GM21390 (cell line): ENCODE measurements around the gene SCD5.
A peak's percentile ranks its signal among the peaks of the same experiment; 100 is the strongest.

ENCODE experiments used
- ATAC-seq: cut with Tn5 transposase; IDR thresholded peaks from one replicate; pipeline ENCODE4 v1.9.1; 2021; ENCODE audit not compliant: unreplicated experiment

Gene SCD5

DNA sequence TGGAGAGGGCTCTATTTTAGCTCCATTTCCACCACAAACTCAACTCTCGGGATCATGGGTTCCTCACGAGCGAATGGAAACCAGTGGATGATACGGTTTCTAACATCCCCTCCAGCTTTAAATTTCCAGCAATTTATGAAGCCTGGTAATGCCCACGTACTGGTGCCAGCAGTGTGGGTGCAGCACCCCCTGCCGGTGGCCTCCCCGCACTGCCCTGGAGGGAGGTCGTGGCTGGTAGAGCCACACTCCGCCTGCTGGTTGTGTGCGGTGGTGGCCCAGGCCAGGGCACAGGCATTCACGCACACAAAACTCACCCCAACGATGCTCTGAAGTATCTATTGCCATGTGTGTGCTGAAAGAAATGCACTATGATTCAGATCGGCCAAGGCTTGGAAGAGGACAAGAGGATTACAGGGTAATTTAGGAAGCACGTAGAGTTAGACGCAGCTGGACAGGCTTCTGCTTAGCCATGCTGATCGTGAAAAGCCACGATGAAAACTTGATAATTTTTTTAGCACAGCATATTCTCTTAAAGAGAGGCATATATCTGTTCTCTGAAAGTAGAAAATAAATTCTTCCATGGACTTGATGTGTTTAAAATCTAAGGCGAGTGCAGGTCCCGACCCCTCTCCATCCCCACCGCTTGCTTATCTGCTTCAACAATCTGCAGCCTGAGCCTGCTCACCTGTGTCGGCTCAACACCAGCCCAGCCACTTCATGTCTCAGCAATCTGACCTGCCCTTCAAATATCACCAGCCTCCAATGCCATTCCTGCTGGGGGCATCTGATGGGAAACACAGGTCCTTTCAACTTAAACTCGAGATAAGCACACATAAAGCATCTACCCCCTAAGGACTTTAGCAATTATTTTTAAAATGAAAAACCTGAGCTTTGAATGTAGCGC lies 59.1 kb downstream of the SCD5 start:
- ATAC-seq = peak; percentile 100

DNA sequence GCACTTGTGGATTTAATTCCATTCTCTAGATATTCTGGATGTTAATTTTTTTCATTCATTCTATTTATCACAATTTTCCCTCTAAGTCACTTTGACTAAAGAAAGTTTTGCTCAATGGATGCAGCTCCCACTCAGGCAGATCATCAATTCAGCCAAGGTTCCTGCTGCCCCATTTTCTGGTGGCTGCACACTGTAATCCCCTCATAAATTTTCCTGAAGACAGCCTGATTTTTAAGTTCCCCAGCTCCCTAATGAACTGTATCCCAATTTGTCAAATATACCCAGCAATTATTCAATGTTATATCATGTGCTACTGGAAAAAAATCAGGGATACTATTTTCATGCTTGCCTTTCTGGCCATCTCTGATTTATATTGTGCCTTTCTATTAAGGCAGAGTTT lies 61.2 kb downstream of the SCD5 start:
- ATAC-seq = no peak

DNA sequence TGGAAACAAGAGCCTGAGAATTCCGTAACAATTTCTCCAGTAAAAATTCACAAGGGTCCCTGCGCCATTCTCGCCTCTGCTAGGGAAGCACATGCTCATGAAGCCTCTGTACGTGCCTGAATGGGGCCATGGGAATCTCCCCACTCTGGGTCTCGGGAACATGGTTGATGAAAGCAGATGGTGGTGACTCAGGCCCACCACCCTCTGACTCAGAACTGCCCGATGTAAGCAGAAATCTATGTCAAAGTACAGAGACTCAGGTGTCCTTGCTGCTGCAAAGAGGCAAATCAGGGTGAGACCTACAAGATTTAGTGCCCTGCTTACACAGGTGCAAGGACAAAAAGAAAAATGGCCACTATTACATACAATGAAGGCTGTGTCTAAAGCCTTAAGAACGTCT lies 65.0 kb downstream of the SCD5 start:
- no peak for ATAC-seq

DNA sequence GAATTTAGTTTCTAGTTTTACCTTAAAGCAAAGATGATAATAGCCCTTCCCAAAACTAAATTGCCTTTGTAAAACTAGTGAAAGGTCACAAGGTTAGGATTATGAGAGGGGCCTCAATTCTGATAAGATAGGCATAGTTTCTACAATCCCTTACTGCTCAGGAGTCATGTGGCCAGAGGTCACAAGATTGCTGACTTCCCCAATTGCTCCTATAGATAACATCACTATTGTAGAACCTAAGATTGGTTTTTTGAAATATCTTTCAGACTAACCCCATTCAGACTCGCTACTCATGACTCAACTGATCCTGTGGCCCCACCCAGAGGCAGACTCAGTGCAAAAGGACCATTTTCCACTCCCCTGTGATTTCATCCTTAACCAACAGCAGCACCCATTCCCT lies 70.3 kb downstream of the SCD5 start:
- ATAC-seq = no peak

DNA sequence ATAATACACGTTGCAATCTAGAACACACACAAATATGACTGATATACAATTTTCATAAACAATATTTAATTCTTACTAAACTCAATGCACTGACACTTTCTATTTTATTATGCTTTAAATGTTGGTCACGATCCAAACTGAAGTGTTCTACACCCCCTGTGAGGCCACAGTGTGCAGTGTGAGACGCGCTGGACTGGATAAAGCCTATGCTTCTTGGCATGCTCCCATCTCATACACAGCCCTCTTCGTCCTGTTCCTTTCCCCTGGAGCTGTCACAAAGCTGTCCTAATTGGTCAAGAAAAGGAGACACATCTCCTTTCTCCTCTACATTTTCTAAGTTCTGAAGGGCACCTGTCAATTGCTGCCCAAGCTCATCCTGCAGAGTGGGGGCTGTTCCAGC lies 72.0 kb downstream of the SCD5 start:
- ATAC-seq = no peak

DNA sequence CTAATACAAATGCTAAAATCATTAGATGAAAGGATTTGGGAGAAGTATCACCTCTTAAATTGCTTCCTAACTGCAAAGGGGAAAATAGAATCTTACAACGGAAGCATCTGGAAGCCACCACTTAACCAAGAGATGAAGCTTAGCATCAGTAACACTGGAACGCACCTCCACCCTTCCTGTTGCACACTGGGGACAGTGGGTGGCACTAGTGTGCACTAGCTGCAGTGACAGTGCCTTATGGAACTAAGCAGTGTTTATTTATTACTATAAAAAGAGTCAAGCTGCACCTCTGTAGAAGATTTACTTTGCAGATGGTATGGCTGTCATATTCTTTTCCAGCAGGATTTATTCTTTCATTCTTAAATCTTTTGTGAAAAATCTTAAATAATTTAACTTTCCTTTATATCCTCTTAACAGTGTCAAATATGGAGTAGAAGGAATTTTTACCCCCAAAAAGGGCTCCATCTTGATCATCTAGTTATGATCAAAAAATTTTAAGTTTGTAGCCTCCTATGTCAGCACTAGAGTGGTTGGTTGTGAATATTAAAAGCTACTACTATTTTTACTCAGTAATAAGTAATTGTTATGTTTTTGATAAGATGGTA lies 76.7 kb downstream of the SCD5 start:
- ATAC-seq = peak; percentile 57

DNA sequence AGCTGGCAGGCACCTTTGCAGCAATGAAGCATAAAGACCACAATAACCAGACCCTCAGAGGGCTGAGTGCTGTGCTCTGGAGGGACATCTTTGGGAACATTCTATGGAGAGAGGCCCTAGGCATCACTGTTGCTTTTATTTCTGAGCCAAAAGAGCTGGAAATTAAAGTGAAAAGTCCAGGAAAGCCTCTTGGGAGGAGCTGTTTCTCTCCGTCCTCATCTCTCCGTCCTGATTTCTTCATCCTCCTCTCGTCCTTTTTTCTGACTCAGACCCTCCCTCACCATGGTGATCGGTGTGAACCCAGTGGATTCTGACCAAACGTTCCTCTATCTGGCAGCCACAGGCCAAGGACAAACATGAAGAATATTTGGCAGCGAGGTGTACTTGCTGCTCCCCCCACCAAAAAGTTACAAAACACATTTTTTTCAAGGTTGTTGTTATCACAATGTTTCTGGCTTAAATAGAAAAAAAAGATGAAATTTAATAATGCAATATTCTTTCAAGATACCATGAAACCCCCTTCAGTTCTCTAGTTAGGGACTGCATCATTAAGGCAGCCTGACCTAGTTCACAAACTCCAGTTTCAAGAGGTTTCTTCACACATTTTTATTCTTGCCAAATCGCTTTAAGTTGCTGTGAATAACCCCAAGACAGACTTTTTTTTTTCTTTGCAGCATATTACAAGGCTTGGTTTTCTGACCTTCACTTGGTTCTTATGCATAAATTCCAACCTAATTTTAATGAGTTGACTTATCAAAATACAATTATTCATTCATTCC lies 80.2 kb downstream of the SCD5 start:
- no peak for ATAC-seq

DNA sequence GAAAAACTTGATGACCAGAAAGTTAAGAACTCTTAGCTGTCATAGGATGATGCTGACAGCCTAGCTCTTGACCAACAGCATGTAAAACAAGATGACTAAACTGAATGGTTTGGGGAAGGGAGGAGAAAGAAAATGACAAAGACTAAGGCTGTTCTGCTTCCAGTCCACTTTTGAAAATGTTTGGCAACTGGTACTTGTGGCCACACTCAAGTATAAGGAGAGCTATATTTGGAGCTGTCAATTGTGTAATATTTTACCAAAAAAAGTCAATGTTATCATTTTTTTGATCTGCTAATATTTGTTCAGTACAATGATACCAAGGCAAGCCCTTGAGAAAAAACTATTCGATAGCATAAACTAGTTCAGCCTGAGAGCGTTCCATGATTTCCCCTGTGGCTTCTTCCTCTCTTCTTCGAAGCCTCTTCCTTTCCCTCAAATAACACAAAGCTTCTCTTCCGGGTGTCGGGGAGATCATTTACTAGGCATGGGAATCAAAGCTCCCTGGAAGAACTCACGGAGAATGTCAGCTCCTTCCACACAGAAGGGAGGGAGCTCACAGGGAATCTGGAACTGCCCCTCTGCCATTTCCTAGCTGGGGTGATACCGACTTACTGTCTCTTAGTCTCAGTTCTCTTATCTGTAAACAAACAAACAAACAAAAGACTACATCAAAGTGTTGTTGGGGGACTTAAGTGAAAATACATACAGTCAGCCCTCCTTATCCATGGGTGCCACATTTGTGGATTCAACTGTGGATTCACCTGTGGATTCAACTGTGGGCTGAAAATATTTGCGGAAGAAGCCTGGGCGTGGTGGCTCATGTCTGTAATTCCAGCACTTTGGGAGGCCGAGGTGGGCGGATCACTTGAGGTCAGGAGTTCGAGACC lies 82.6 kb downstream of the SCD5 start:
- ATAC-seq = no peak

DNA sequence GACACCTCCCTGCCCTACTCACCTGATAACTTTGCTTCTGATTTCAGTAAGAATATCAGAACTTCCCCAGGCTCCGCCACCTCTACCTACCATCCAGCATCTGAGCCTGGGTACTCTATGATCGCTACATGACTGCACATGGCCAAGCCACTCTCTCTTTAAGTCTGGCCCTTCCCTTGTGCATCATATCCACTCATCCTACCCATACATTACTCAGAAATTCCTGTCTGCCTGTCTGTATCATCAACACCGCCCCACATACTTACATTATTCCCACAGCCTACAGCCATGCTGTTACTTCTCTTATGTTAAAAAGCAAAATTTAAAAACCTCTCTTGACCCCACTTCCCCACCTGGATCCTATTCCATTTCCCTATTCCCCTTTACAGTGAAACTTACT lies 84.7 kb downstream of the SCD5 start:
- ATAC-seq = no peak

DNA sequence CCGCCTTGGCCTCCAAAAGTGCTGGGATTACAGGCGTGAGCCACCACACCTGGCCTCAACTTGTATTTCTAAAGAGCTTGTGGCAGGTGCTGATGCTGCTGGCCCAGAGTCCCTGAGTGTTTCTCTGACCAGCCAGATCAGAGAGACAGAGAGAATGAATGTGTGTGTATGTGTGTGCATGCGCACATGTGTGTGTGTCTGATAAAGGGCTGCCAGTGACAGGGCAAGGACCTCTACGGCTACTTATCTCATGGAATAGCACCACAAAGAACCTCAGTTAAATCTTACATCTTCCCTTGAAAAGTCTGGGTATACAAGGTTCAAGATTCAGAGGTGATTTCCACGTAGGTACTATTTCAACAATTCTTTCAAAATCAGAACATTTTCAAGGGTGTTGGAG lies 86.0 kb downstream of the SCD5 start:
- ATAC-seq = no peak

DNA sequence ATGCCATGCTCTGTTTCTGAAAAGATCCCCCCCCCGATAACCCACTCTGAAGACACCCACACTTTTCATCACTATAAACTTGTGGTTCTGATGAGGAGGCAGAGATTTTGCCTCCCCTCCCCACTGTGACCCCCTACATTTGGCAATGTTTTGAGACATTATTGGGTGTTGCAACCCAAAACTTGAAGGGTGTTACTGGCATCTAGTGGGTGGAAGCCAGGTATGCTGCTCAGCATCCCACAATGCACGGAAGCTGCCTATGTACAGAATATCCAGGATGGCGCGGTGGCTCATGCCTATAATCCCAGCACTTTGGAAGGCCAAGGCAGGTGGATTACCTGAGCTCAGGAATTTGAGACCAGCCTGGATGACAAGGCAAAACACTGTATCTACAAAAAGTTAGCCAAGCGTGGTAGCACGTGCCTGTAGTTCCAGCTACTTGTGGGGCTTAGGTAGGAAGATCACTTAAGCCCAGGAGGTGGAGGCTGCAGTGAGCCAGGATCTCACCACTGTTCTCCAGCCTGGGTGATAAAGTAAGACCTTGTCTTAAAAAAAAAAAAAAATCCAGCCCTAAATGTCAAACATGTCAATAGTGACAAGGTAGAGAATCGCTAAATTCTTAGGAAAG lies 87.3 kb downstream of the SCD5 start:
- no peak for ATAC-seq

DNA sequence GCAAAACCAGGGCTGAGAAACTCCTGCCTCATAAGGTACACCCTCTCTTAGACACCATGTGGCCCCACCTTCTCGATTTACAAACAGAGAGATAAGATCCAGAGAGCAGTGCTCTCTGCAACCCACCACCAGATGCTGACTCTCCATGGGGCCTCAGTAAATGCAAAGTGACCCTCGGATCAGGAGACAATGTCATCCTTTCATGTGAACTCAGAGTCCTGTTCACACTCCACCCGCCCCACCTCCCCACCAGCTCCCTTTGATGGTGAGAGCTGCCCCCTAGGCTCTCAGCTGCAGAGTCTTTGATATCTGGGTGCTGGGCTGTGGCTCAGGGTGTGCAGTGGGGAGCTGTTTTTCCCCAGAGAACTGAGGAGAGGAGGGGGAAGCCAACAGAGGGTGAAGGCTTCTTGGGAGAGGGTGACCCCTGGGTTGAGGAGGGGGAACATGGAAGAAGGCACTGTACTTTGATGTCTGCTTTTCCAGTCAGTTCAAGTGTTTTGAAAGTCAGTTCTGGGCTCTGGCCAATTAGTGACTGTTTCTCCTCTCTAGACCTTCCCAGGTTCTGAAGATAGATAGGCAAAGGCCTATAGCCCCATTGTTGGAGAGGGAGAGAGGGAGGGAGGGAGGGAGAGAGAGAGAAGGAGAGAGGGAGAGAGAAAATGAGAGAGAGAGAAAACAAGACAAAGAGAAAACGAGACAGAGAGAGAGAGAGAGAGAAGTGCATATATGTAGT lies 88.2 kb downstream of the SCD5 start:
- ATAC-seq = no peak

DNA sequence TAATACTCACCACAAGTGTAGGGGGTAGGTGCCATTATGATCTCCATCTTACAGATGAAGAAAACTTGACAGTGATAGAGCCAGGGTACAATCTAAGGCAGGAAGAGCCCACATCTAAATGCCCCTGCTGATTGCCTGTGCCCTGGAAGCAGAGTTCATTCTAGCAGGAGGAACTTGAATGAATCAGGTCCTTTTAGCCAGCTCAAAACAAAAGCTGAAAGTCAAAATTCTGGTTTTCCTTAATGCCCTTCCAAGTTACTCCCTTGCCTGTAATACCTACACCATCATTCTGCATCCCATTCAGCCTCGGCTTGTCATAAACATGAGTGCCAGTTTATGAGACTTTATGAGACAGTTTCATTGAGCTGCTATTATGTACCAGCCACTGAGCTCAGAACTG lies 89.6 kb downstream of the SCD5 start:
- ATAC-seq = no peak

DNA sequence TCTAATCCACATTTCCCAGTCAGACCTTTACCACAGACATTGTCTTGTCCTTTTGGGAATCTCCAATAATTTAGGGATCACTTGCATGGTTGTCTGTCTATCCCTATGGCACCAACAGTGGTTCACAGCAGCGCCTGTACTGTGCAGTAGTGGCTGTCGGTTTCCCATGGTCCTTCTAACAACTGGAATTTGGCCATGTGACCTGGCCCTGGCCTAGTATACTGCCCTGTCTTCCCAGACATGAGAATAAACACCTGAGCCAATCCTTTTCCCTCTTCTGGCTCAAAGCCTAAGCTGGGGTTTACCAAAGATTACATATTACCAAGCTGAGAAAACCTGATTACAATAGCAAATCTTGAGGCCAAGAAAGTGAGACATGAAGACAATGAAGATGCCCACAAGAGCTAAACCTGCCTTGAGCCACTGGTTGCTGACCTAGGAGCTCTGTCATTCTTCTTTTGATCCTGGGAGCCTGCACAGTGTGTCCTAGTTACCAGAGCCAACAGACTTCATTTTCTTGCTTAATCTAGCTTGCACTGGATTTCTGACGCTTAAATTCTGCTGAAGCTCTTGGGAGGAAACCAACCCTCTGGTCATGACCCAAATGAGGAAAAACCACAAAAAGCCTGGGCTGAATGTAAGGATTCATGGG lies 92.1 kb downstream of the SCD5 start:
- ATAC-seq = no peak

DNA sequence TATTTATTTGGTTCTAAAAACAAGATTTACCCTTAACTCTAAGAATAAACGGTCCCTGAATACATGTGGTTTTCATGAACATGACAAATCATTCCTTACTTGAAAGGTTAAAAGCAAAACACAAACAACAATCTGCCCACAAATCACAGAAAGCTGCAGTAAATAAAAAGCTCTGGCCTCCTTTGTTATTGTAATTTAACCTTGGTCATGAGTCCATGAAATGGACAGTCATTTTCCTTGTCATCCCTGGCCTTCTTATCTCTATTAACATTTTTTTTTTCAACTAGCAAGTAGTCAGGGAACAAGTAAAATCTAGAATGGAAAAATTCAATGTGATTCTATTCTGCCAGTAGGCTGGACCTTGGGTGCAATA lies 92.7 kb downstream of the SCD5 start:
- ATAC-seq = no peak

DNA sequence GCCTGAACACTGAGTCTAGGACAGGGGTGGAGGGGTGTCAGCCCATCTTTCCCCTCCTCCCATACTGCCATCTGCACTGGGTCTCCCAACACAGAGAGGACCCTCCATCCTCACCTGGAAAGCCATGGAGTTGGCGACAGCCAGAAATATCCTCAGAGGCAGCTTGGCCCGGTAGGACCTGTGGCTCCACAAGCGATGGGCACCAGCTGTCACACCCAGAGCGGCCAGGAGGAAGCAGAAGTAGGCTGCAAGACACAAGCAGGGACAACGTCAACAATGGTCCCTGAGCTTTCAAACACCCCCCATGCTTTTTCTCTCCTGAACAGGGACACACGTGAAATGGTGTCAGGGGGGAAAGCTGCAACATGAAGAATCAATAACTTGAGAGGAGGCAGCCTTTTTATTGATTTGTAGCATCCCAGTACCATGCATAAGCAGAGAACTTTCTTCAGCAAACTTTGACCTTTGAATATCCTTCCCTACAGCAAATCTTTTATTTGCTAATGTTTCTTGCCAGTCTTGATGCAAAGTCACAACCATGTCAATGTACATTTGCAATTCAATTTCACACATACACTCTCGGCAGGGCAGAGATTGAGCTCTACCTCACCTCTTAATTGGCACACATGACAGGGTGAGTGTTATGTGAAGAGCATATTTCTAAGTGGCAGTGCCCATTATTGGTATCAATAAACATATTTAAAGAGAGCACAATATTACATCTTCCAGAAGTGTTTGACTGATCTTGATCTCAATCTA lies 93.2 kb downstream of the SCD5 start:
- ATAC-seq = no peak

DNA sequence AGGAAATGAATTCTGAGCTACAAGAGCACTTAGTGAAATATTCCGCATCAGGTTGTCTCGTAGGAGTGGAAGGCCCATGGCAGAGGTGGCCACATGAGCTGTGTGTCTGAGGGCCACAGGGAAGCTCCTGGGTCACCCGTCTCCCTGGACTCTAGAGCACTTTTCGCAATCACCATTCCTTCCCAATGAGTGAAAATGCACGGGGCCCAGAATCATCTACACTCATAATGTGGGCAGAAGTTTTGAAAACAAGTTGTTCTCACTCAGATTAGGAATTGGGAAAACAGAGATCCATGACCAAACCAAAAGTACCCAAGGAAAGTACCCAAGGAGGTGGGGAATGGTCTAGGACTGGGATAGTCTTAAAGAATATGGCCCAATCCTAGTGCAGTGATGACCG lies 94.4 kb downstream of the SCD5 start:
- ATAC-seq = no peak

DNA sequence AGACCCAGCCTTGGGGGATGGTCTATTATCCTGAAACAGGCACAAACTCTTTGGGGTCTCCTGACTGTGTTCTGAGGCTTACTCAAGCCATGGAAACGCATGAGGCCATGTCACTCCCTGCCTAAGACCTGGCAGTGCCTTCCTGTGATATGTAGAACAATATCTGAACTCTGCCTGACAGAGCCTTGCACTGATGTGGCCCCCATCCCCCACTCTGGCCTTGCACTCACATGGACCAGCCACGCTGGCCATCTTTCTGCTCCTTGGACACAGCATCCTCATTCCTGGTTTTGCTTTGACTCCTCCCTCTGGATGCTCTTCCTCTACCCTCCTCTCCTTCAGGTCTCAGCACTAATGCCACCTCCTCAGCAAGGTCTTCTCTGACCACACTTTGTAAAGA lies 100.2 kb downstream of the SCD5 start:
- ATAC-seq = no peak

DNA sequence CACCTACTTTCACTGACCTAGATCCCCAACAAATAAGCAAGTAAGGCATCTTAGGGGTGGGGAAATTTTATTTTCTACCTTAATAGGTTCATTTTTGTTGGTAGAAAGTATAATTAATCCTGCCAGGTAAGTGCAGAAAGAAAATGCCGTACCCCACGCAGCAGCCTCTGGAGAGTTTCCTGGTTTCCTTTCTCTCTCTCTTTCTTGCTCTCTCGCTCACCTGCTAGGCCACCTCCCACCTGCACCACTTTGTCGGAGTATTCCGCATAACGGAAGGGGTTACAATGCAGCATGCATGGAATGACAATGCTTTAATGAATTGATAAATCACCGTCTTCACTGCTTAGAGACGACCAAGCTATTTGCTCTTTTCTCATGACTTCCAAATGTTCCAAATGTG lies 101.0 kb downstream of the SCD5 start:
- ATAC-seq = no peak
